MM.1S (cell line): ENCODE data around the gene SNTN.

ENCODE experiments used
- EZH2phosphoT487 ChIP-seq: fragments of 300-600 bp; sonication (generic); IDR thresholded peaks from 2 replicates; pipeline ENCODE4 v1.6.1; 2018; ENCODE audit warnings: antibody characterized with exemption, low read length
- TF ChIP-seq, protein P1 (sequence below): fragments of 300-600 bp; sonication (generic); IDR thresholded peaks from 2 replicates; pipeline ENCODE4 v1.5.1; 2016; ENCODE audit warnings: antibody characterized with exemption, low read length, mixed read lengths

DNA sequence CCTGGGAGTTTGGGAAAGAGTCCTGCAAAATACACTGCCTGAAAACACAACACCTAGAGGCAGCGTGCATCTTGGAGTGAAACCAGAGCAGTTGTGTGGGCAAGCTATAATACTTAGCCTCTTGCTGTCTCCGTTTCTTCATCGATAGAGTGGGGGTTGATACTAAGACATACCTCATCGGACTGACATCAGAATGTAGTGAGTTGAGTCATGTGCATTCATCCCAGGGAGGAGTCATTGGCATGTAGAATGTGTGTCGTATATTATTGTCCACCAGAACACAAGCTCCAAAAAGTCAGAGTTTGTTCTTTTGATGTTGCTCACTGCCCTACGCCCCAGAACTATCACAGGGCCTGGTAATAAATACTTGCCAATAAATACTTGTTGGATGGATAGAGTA, 4.3 kb downstream of the SNTN start:
- no peak for TF ChIP-seq EZH2phosphoT487
- TF ChIP-seq, protein P1, sequence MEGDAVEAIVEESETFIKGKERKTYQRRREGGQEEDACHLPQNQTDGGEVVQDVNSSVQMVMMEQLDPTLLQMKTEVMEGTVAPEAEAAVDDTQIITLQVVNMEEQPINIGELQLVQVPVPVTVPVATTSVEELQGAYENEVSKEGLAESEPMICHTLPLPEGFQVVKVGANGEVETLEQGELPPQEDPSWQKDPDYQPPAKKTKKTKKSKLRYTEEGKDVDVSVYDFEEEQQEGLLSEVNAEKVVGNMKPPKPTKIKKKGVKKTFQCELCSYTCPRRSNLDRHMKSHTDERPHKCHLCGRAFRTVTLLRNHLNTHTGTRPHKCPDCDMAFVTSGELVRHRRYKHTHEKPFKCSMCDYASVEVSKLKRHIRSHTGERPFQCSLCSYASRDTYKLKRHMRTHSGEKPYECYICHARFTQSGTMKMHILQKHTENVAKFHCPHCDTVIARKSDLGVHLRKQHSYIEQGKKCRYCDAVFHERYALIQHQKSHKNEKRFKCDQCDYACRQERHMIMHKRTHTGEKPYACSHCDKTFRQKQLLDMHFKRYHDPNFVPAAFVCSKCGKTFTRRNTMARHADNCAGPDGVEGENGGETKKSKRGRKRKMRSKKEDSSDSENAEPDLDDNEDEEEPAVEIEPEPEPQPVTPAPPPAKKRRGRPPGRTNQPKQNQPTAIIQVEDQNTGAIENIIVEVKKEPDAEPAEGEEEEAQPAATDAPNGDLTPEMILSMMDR, result no peak
